Ovary (tissue), 9 donors: ENCODE data around the gene THSD7A. TPM values are rescaled to one million over a fixed set of nuclear protein-coding genes. Genes with fewer than 3 reads are reported as not detected.

Experiments
- DNase-seq, 5 donors: peaks; one replicate each; pipeline ENCODE4 v3.0.0-alpha.2; 2019 to 2020
- H3K27ac ChIP-seq, 2 donors: fragments of 200-600 bp; one replicate each; pipeline versions ENCODE4 v1.5.1 to v1.8.0; 2019 to 2022
- H3K27me3 ChIP-seq: fragments of 200-600 bp; one replicate; pipeline ENCODE4 v1.8.0; 2022
- H3K36me3 ChIP-seq: fragments of 200-600 bp; sonication (generic); one replicate; pipeline ENCODE4 v1.5.1; 2019
- H3K4me1 ChIP-seq: one replicate; pipeline ENCODE4 v1.8.1; 2013; ENCODE audit warnings: mild to moderate bottlenecking, moderate library complexity; ENCODE audit not compliant: insufficient read depth
- H3K4me3 ChIP-seq: fragments of 200-600 bp; sonication (generic); one replicate; pipeline ENCODE4 v1.5.1; 2017
- H3K9me3 ChIP-seq, 2 donors: fragments of 200-600 bp in 1 of 2; sonication (generic) in 1 of 2; one replicate each; pipeline versions ENCODE4 v1.5.1 to v1.8.1; 2013 to 2019; ENCODE audit warnings: mild to moderate bottlenecking in 1 of 2, moderate library complexity in 1 of 2
- EP300 ChIP-seq: sonication (generic); formaldehyde crosslinking; IDR thresholded peaks from one replicate; pipeline ENCODE4 v1.6.1; 2017; ENCODE audit warnings: antibody characterized with exemption
- POLR2A ChIP-seq: fragments of 450-650 bp; IDR thresholded peaks from one replicate; pipeline ENCODE4 v1.6.1; 2017; ENCODE audit warnings: antibody characterized with exemption, mild to moderate bottlenecking, moderate library complexity
- WGBS, 3 donors: extraction: QIAGEN DNeasy Blood & Tissue Kit in 1 of 3; methylation state at CpG; one replicate each; pipeline versions ENCODE4 v1.1.5 to v1.1.7; 2013 to 2017; 5-methylcytosine and 5-hydroxymethylcytosine counted together
- intact Hi-C, 4 donors: fragments of 100-400 bp; cut with DNase I; formaldehyde crosslinking; loops; one replicate each; pipeline versions ENCODE4 v1.11.0 to v1.15.1; 2022 to 2023
- polyA plus RNA-seq, 2 donors: library from polyadenylated mRNA; stranded (reverse); fragments of 200-250 nt in 1 of 2; fragments of 350-450 nt in 1 of 2; fragmentation: Illumina TruSeq in 1 of 2; extraction: RNeasy Lipid Tissue Mini Kit (QIAGEN cat#74804) in 1 of 2; gene quantifications; one replicate each; pipeline ENCODE4 v1.2.3, GENCODE V29; 2013 to 2014
- total RNA-seq, 7 donors: library from RNA; depleted of rRNA in 2 of 7; stranded (reverse); fragments of >200 nt in 2 of 7; fragmentation: NEBNext Ultra II Directional in 3 of 7; extraction: Animal tissue kit (Norgen Biotek cat#: 25700) in 3 of 7; gene quantifications; one replicate each; pipeline versions ENCODE4 v1.1.0 to v1.2.4, GENCODE V29; 2016 to 2023
- TF ChIP-seq, protein P1 (sequence below), 3 donors: fragments of 450-650 bp in 2 of 3; fragments of 200-600 bp in 1 of 3; IDR thresholded peaks; one replicate each; pipeline versions ENCODE4 v1.5.1 to v1.8.0; 2016 to 2022; ENCODE audit warnings: antibody characterized with exemption in 3 of 3, mild to moderate bottlenecking in 1 of 3
- donor health status: DM: no; HTN: no; CAD: no; lungs with moderate emphysema.
- donor health status: DM: no; HTN: no; CAD: no.
- donor health status: Bipolar disorder and iron deficiency.
- donor health status: DM: yes; HTN: yes; CAD: no.
- donor health status: DM: no; HTN: no; CAD: no.
- donor health status: DM: yes; HTN: yes; CAD: no.

The THSD7A gene
- total and polyA plus RNA-seq, 9 donors, result 1.8 to 12.1 (median 3.6) TPM

DNA sequence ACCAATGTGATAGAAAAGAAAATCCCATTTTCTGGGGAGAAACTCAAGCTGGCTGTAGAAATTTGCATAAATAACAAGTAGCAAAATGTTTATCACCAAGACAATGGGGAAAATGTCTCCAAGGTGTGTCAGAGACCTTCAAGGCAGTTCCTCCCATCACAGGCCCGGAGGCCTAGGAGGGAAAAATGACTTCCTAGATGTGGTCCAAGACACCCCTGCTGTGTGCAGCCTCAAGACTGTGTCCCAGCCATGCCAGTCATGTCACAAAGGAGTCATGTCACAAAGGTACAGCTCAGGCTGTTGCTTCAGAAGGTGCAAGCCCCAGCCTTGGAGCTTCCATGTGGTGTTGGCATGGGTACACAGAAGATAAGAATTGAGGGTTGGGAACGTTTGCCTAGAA lies 33.7 kb upstream of the THSD7A start:
- intact Hi-C loops, result no loop called here
- no peak for DNase-seq
- H3K27me3 ChIP-seq, result no peaks in the 10 kb centered on the region
- no peak overlapping the region for H3K27ac ChIP-seq
- H3K9me3 ChIP-seq, result no peaks in the 10 kb centered on the region
- no peaks in the 10 kb centered on the region for H3K4me1 ChIP-seq
- H3K4me3 ChIP-seq, result no peak overlapping the region
- WGBS, 3 donors, result 69 to 78% (median 72%) methylated on average over 2 of the region's 2 CpGs
- TF ChIP-seq, protein P1, sequence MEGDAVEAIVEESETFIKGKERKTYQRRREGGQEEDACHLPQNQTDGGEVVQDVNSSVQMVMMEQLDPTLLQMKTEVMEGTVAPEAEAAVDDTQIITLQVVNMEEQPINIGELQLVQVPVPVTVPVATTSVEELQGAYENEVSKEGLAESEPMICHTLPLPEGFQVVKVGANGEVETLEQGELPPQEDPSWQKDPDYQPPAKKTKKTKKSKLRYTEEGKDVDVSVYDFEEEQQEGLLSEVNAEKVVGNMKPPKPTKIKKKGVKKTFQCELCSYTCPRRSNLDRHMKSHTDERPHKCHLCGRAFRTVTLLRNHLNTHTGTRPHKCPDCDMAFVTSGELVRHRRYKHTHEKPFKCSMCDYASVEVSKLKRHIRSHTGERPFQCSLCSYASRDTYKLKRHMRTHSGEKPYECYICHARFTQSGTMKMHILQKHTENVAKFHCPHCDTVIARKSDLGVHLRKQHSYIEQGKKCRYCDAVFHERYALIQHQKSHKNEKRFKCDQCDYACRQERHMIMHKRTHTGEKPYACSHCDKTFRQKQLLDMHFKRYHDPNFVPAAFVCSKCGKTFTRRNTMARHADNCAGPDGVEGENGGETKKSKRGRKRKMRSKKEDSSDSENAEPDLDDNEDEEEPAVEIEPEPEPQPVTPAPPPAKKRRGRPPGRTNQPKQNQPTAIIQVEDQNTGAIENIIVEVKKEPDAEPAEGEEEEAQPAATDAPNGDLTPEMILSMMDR (IDR thresholded peaks at IDR 0.05), result no peak
- TF ChIP-seq POLR2A (no peak), EP300 (no peak)
- no peaks in the 10 kb centered on the region for H3K36me3 ChIP-seq

DNA sequence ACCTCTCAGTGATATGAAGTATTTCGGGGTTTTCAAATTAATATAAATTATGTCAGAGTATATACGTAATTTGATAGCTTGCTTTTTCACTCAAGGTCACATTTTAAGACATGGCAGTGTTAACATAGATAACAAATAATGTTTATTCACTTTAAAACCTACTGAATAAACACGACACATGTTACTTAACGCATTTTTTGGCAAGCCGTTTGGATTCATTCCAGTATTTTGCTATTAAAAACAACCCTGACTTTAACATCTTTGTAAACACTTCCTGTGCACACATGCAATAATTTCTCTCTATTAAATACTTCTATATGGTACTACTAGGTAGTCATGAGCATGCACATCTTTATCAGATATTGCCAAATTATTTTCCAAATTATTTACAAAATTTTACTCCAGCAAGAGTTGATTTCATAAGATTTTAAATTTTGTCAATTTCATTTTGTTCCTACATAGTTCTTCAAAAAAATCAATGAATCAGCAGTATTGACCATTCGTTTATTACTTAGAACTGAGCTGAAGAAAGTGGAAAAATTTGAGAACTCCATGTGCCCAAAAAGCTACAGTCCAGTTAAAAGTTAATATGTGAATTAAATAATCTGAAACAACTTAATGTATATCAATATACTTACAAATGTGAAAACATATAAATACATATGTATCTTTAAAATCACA lies 26.8 kb upstream of the THSD7A start:
- Histone ChIP-seq H3K27ac (no peak overlapping the region), H3K36me3 (no peaks in the 10 kb centered on the region), H3K4me3 (no peak overlapping the region), H3K9me3 (no peaks in the 10 kb centered on the region), H3K27me3 (peaks cover 3% of the 10 kb centered on the region), H3K4me1 (no peaks in the 10 kb centered on the region)
- TF ChIP-seq, protein P1 (IDR thresholded peaks at IDR 0.05), result no peak
- TF ChIP-seq EP300 (no peak), POLR2A (no peak)
- no peak for DNase-seq
- intact Hi-C loops, result no loop called here
- 7 to 16% (median 13%) methylated on average over 6 of the region's 6 CpGs for WGBS, 3 donors

DNA sequence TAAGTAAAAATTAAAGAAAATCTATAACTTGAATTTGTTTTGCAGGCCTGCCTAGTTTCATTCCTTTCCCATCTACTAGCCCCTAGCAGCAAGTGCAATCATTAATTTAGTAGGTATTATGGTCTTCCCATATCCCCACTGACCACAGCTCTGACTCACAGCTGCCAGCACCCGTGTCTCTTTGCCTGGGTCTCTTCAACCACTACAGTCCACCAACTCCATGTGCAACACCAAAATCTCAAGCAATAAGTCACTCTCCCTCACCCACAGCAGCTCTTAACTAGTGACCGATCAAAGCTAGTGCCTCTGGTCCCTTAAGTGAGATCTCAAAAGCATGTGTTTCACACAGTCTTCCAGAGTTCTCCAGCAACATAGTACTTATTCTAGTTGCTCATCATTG lies 26.0 kb upstream of the THSD7A start:
- TF ChIP-seq, protein P1 (IDR thresholded peaks at IDR 0.05), result no peak
- TF ChIP-seq EP300, result no peak
- Histone ChIP-seq H3K4me1 (no peaks in the 10 kb centered on the region), H3K27ac (no peak overlapping the region), H3K27me3 (peaks cover 3% of the 10 kb centered on the region), H3K9me3 (no peaks in the 10 kb centered on the region), H3K36me3 (no peaks in the 10 kb centered on the region), H3K4me3 (no peak overlapping the region)
- 74 to 85% (median 77%) methylated on average over 2 of the region's 2 CpGs for WGBS, 3 donors
- intact Hi-C loops, result no loop called here
- DNase-seq, result no peak

DNA sequence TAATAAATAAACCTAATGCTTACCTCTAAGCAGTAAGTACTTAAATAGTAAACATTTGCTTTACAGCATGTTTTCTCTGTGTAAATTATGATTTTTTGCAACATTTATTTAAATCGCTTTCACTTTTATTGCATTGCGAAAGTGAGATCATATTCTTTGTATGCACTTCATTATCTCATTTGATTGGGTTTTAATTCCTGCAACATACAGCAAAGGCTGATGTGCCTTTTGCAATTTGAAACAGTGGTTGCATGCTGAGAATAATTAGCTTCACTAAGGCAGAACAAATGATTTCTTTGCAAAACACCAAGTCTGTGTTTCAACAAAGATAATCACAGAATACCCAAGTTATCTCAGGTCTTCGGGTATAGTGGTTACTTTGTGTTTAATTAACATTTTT lies 16.3 kb upstream of the THSD7A start:
- 70 to 77% (median 76%) methylated on average over 3 of the region's 3 CpGs for WGBS, 3 donors
- H3K4me1 ChIP-seq, result no peaks in the 10 kb centered on the region
- no peaks in the 10 kb centered on the region for H3K36me3 ChIP-seq
- no peak overlapping the region for H3K27ac ChIP-seq
- intact Hi-C loops, result no loop called here
- no peak for DNase-seq
- no peak for TF ChIP-seq EP300
- TF ChIP-seq POLR2A, result no peak
- TF ChIP-seq, protein P1 (IDR thresholded peaks at IDR 0.05), result no peak
- no peaks in the 10 kb centered on the region for H3K9me3 ChIP-seq
- H3K27me3 ChIP-seq, result no peaks in the 10 kb centered on the region
- H3K4me3 ChIP-seq, result no peak overlapping the region
